K562 (cell line): ENCODE data around the gene MCM5. TPM values are rescaled to one million over a fixed set of nuclear protein-coding genes. Genes with fewer than 3 reads are reported as not detected.

Source experiments
- CC2D1A ChIP-seq: fragments of 450-650 bp; IDR thresholded peaks from 2 replicates; pipeline ENCODE4 v1.6.1; 2017; ENCODE audit warnings: mild to moderate bottlenecking
- CXXC5 ChIP-seq: fragments of 250-450 bp; sonication (Bioruptor Pico); IDR thresholded peaks from 2 replicates; pipeline ENCODE4 v1.8.0; 2022; ENCODE audit warnings: inconsistent platforms, mild to moderate bottlenecking, moderate library complexity
- ELK1 ChIP-seq: sonication (generic); formaldehyde crosslinking; IDR thresholded peaks from 2 replicates; pipeline ENCODE4 v1.8.1; 2022; ENCODE audit warnings: missing genetic modification reagents
- GTF2F1 ChIP-seq: IDR thresholded peaks from 2 replicates; pipeline ENCODE4 v1.6.1; 2011; ENCODE audit warnings: low read depth, low read length, improper control_type of control experiment
- KDM5B ChIP-seq: fragments of 200-600 bp; sonication (generic); IDR thresholded peaks from 2 replicates; pipeline ENCODE4 v1.6.1; 2012; ENCODE audit warnings: low read depth, mild to moderate bottlenecking, moderate library complexity, low read length, control low read depth, inconsistent platforms; ENCODE audit not compliant: insufficient replicate concordance
- KLF6 ChIP-seq: fragments of 250-450 bp; sonication (Bioruptor Pico); IDR thresholded peaks from 2 replicates; pipeline ENCODE4 v1.4.0; 2020; ENCODE audit warnings: mild to moderate bottlenecking, moderate library complexity, borderline replicate concordance
- LCOR ChIP-seq: sonication (generic); formaldehyde crosslinking; IDR thresholded peaks from 2 replicates; pipeline ENCODE4 v1.8.0; 2022; ENCODE audit warnings: mild to moderate bottlenecking, missing genetic modification reagents
- MTA3 ChIP-seq: fragments of 450-650 bp; formaldehyde crosslinking; IDR thresholded peaks from 2 replicates; pipeline ENCODE4 v1.6.1; 2017; ENCODE audit warnings: mild to moderate bottlenecking, borderline replicate concordance
- NR0B1 ChIP-seq: fragments of 450-650 bp; IDR thresholded peaks from one replicate; pipeline ENCODE4 v1.6.1; 2018; ENCODE audit warnings: mild to moderate bottlenecking, moderate library complexity; ENCODE audit not compliant: partially characterized antibody
- POLR2G ChIP-seq: fragments of 200-400 bp; formaldehyde crosslinking; IDR thresholded peaks from 2 replicates; pipeline ENCODE4 v1.6.1; 2017; ENCODE audit warnings: low read depth, mild to moderate bottlenecking, antibody characterized with exemption, low read length, moderate library complexity
- SMARCA5 ChIP-seq: fragments of 450-650 bp; IDR thresholded peaks from 2 replicates; pipeline ENCODE4 v1.6.1; 2016
- TFAP4 ChIP-seq: sonication (generic); formaldehyde crosslinking; IDR thresholded peaks from 2 replicates; pipeline ENCODE4 v1.8.0; 2022; ENCODE audit warnings: missing genetic modification reagents, mild to moderate bottlenecking, moderate library complexity, borderline replicate concordance
- VEZF1 ChIP-seq: fragments of 200-800 bp; sonication (Bioruptor generic); IDR thresholded peaks from 2 replicates; pipeline ENCODE4 v1.6.1; 2017; ENCODE audit warnings: missing genetic modification characterization, missing compliant biosample characterization
- polyA plus RNA-seq, 8 experiments: library from polyadenylated mRNA; depleted of rRNA in 4 of 8; stranded (reverse) in 5 of 8; unstranded in 3 of 8; fragments of >200 nt; fragmentation: Nextera tagmentation in 2 of 8; fragmentation: Illumina TruSeq in 1 of 8; extraction: Ambion mirVana in 2 of 8; extraction: Trizol in 1 of 8; gene quantifications; 2 replicates each; pipeline versions ENCODE4 v1.2.1 to v1.2.3, GENCODE V29; 2011 to 2014; ENCODE audit warnings: inconsistent platforms in 1 of 8, missing spikeins in 1 of 8
- total RNA-seq, 7 experiments: library from RNA; depleted of rRNA in 6 of 7; stranded (reverse); fragments of >200 nt in 6 of 7; fragmentation: Illumina TruSeq in 2 of 7; extraction: Trizol in 2 of 7; gene quantifications; 2 replicates each; pipeline versions ENCODE4 v1.2.1 to v1.2.3, GENCODE V29; 2011 to 2021; ENCODE audit warnings: low replicate concordance in 1 of 7
- TF ChIP-seq, protein P1 (sequence below): fragments of 450-650 bp; conservative IDR thresholded peaks from 2 replicates; pipeline ENCODE4 v1.6.1; 2016; ENCODE audit warnings: missing genetic modification characterization, low read depth, mild to moderate bottlenecking, missing compliant biosample characterization, moderate library complexity

The MCM5 gene
- total and polyA plus RNA-seq, 9 of the 15 experiments (the other 6 are each of a cell fraction or from before 2014, with no cell fraction given), result 5.6 to 180 (median 66.1) TPM

DNA sequence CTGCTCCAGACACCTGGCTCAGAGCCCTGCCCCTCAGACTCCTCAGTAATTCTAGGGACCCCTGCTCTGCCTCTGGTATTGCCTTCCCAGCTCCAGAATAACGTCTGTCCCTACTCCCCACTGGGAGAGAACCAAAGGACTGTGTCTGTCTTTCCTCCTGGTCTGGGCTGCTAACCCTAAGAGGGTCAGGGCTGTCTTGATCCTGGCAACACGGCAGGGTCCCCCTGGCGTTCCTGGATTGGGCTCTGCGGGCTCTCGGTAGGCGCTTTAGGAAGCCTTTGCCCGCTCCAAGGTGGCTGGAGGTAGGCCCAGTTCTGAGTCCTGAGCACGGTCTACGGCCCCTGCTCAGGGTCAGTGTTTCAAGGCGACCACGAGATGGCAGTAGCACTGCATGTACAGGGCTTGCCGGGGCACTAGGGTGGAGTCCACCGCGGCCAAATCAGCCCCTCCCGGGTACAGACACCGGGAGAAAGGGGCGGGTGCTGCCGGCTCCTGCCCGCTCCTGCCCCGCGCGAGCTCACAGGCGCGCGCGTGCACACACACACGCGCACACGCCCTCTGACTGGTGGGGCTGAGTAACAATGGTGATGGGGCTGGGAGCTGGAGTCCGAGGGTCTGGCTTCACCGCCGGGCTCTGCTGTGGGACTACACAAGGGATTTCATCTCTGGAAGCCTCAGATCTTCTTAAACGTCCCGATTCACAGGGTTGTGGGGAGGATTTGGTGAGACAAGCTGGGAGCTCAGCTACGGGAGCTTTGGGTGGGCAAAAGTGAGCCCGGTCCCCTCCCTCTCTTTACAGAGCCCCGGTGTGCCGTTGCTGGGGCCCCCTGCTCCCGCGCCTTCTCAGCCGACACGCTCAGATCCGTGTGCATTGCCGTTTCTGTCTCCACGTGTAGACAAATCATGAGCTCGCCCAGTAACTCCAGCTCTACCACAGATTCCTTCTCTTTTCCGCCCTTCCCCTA, 49.1 kb upstream of the MCM5 start (continued):
- TF ChIP-seq CC2D1A, result peak; percentile 38; the same call in 1 of the 2 replicates
- peak; percentile 38 for TF ChIP-seq KDM5B
- TF ChIP-seq TFAP4, result peak; percentile 45; the same call in 1 of the 2 replicates
- no peak for TF ChIP-seq NR0B1
- no peak for TF ChIP-seq ELK1 (CRISPR knock-in tag)
- TF ChIP-seq SMARCA5, result 0 out of 2 replicates have a peak, but pooled peaks have one; percentile 1
- TF ChIP-seq VEZF1 (CRISPR knock-in tag), result peak; percentile 94
- no peak for TF ChIP-seq LCOR (CRISPR knock-in tag)
- TF ChIP-seq, protein P1, sequence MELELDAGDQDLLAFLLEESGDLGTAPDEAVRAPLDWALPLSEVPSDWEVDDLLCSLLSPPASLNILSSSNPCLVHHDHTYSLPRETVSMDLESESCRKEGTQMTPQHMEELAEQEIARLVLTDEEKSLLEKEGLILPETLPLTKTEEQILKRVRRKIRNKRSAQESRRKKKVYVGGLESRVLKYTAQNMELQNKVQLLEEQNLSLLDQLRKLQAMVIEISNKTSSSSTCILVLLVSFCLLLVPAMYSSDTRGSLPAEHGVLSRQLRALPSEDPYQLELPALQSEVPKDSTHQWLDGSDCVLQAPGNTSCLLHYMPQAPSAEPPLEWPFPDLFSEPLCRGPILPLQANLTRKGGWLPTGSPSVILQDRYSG (tag), result no peak
- TF ChIP-seq MTA3, result peak; percentile 64; the same call in 1 of the 2 replicates
- peak; percentile 19; the same call in 1 of the 2 replicates for TF ChIP-seq KLF6
- TF ChIP-seq POLR2G, result peak; percentile 65
- peak; percentile 30; the same call in 1 of the 2 replicates for TF ChIP-seq CXXC5 (CRISPR knock-in tag)
- TF ChIP-seq GTF2F1, result no peak
